HEK293 (cell line): ENCODE measurements around the gene NEK3.

Experiments
- CTCF ChIA-PET: fragments of 350-600 bp; formaldehyde crosslinking; extraction: SDS; loops from one replicate; lab custom pipeline; 2021; ENCODE audit warnings: antibody characterized with exemption; lab: Yijun Ruan, JAX
- POLR2A ChIA-PET: fragments of 300-600 bp; formaldehyde crosslinking; extraction: SDS; loops from one replicate; lab custom pipeline; 2020; ENCODE audit warnings: antibody characterized with exemption, inconsistent platforms; lab: Yijun Ruan, JAX
- H3K27ac ChIP-seq: fragments of 200-500 bp; sonication (Bioruptor generic); 2 replicates; pipeline ENCODE4 v1.5.1; 2014; ENCODE audit warnings: low read depth, low read length, control low read depth, inconsistent platforms; ENCODE audit errors: extremely low read depth
- H3K36me3 ChIP-seq, 2 experiments: fragments of 200-500 bp in 1 of 2; sonication (Bioruptor generic) in 1 of 2; 1 replicate in 1 of 2; 2 replicates in 1 of 2; pipeline ENCODE4 v1.5.1; 2014 to 2017; ENCODE audit warnings: inconsistent platforms in 2 of 2, low read length in 2 of 2; ENCODE audit not compliant: control insufficient read depth in 2 of 2, insufficient read depth in 1 of 2
- H3K4me1 ChIP-seq: fragments of 200-500 bp; sonication (Bioruptor generic); 2 replicates; pipeline ENCODE4 v1.5.1; 2014; ENCODE audit warnings: mild to moderate bottlenecking, low read length, inconsistent platforms; ENCODE audit not compliant: control insufficient read depth, insufficient read depth
- H3K4me3 ChIP-seq: 2 replicates; pipeline ENCODE4 v1.5.1; 2011; ENCODE audit warnings: low read depth, mild to moderate bottlenecking, control low read depth, low read length, moderate library complexity
- H3K9me3 ChIP-seq: fragments of 200-500 bp; sonication (Bioruptor generic); 2 replicates; pipeline ENCODE4 v1.5.1; 2014; ENCODE audit warnings: low read depth, low read length, inconsistent platforms; ENCODE audit not compliant: control insufficient read depth, insufficient read depth
- EGR2 ChIP-seq: fragments of 450-650 bp; formaldehyde crosslinking; IDR thresholded peaks from 2 replicates; pipeline ENCODE4 v1.5.1; 2016; ENCODE audit warnings: low read depth, missing biosample characterization, missing genetic modification characterization
- GFI1B ChIP-seq: fragments of 450-650 bp; formaldehyde crosslinking; IDR thresholded peaks from 2 replicates; pipeline ENCODE4 v1.5.1; 2016; ENCODE audit warnings: missing biosample characterization, missing genetic modification characterization
- GLIS1 ChIP-seq: fragments of 450-650 bp; formaldehyde crosslinking; IDR thresholded peaks from 2 replicates; pipeline ENCODE4 v1.5.1; 2016; ENCODE audit warnings: missing biosample characterization, missing genetic modification characterization
- PATZ1 ChIP-seq: fragments of 450-650 bp; formaldehyde crosslinking; IDR thresholded peaks from 2 replicates; pipeline ENCODE4 v1.5.1; 2016; ENCODE audit warnings: missing biosample characterization, missing genetic modification characterization
- SCRT1 ChIP-seq: fragments of 450-650 bp; formaldehyde crosslinking; IDR thresholded peaks from 2 replicates; pipeline ENCODE4 v1.5.1; 2016; ENCODE audit warnings: missing biosample characterization, missing genetic modification characterization, borderline replicate concordance
- SCRT2 ChIP-seq: fragments of 450-650 bp; formaldehyde crosslinking; IDR thresholded peaks from 2 replicates; pipeline ENCODE4 v1.5.1; 2016; ENCODE audit warnings: missing biosample characterization, missing genetic modification characterization
- ZBTB1 ChIP-seq: fragments of 450-650 bp; formaldehyde crosslinking; IDR thresholded peaks from 2 replicates; pipeline ENCODE4 v1.5.1; 2016; ENCODE audit warnings: missing biosample characterization, missing genetic modification characterization
- ZBTB17 ChIP-seq: fragments of 450-650 bp; formaldehyde crosslinking; IDR thresholded peaks from 2 replicates; pipeline ENCODE4 v1.5.1; 2016; ENCODE audit warnings: missing biosample characterization, missing genetic modification characterization
- ZBTB20 ChIP-seq: fragments of 450-650 bp; formaldehyde crosslinking; IDR thresholded peaks from 2 replicates; pipeline ENCODE4 v1.5.1; 2016; ENCODE audit warnings: missing biosample characterization, missing genetic modification characterization
- ZBTB44 ChIP-seq: fragments of 450-650 bp; IDR thresholded peaks from 2 replicates; pipeline ENCODE4 v1.5.1; 2018; ENCODE audit warnings: missing biosample characterization, mild to moderate bottlenecking, missing genetic modification characterization
- ZNF155 ChIP-seq: fragments of 450-650 bp; formaldehyde crosslinking; IDR thresholded peaks from 2 replicates; pipeline ENCODE4 v1.5.1; 2016; ENCODE audit warnings: missing biosample characterization, missing genetic modification characterization
- ZNF157 ChIP-seq: fragments of 450-650 bp; formaldehyde crosslinking; IDR thresholded peaks from 2 replicates; pipeline ENCODE4 v1.5.1; 2016; ENCODE audit warnings: missing biosample characterization, missing genetic modification characterization
- ZNF248 ChIP-seq: fragments of 450-650 bp; formaldehyde crosslinking; IDR thresholded peaks from 2 replicates; pipeline ENCODE4 v1.5.1; 2017; ENCODE audit warnings: missing biosample characterization, missing genetic modification characterization
- ZNF274 ChIP-seq, 2 experiments: fragments of 200-500 bp in 1 of 2; fragments of 450-650 bp in 1 of 2; sonication (Bioruptor generic) in 1 of 2; formaldehyde crosslinking in 1 of 2; IDR thresholded peaks; 2 replicates each; pipeline versions ENCODE4 v1.5.1 to v1.6.1; 2014 to 2016; ENCODE audit warnings: borderline replicate concordance in 1 of 2, inconsistent platforms in 1 of 2, low read length in 1 of 2, missing biosample characterization in 1 of 2, missing genetic modification characterization in 1 of 2
- ZNF394 ChIP-seq: fragments of 450-650 bp; formaldehyde crosslinking; IDR thresholded peaks from 2 replicates; pipeline ENCODE4 v1.5.1; 2016; ENCODE audit warnings: missing biosample characterization, missing genetic modification characterization, mild to moderate bottlenecking, moderate library complexity, borderline replicate concordance
- ZNF404 ChIP-seq: fragments of 450-650 bp; formaldehyde crosslinking; IDR thresholded peaks from 2 replicates; pipeline ENCODE4 v1.5.1; 2017; ENCODE audit warnings: missing biosample characterization, missing genetic modification characterization
- ZNF561 ChIP-seq: fragments of 450-650 bp; IDR thresholded peaks from 2 replicates; pipeline ENCODE4 v1.5.1; 2018; ENCODE audit warnings: missing biosample characterization, missing genetic modification characterization, borderline replicate concordance
- ZNF639 ChIP-seq: fragments of 450-650 bp; formaldehyde crosslinking; IDR thresholded peaks from 2 replicates; pipeline ENCODE4 v1.5.1; 2016; ENCODE audit warnings: missing biosample characterization, missing genetic modification characterization
- ZNF677 ChIP-seq: fragments of 450-650 bp; IDR thresholded peaks from 2 replicates; pipeline ENCODE4 v1.5.0; 2018; ENCODE audit warnings: missing biosample characterization, mild to moderate bottlenecking, missing genetic modification characterization, moderate library complexity
- ZNF707 ChIP-seq: fragments of 450-650 bp; formaldehyde crosslinking; IDR thresholded peaks from 2 replicates; pipeline ENCODE4 v1.5.1; 2016; ENCODE audit warnings: missing biosample characterization, missing genetic modification characterization
- ZNF792 ChIP-seq: fragments of 450-650 bp; formaldehyde crosslinking; IDR thresholded peaks from 2 replicates; pipeline ENCODE4 v1.5.1; 2016; ENCODE audit warnings: missing biosample characterization, missing genetic modification characterization
- TF ChIP-seq, protein P1 (sequence below): fragments of 450-650 bp; formaldehyde crosslinking; IDR thresholded peaks from 2 replicates; pipeline ENCODE4 v1.5.1; 2017; ENCODE audit warnings: missing biosample characterization, missing genetic modification characterization
- TF ChIP-seq, protein P2 (sequence below): fragments of 450-650 bp; formaldehyde crosslinking; IDR thresholded peaks from 2 replicates; pipeline ENCODE4 v1.5.1; 2016; ENCODE audit warnings: missing biosample characterization, missing genetic modification characterization

The NEK3 gene

DNA sequence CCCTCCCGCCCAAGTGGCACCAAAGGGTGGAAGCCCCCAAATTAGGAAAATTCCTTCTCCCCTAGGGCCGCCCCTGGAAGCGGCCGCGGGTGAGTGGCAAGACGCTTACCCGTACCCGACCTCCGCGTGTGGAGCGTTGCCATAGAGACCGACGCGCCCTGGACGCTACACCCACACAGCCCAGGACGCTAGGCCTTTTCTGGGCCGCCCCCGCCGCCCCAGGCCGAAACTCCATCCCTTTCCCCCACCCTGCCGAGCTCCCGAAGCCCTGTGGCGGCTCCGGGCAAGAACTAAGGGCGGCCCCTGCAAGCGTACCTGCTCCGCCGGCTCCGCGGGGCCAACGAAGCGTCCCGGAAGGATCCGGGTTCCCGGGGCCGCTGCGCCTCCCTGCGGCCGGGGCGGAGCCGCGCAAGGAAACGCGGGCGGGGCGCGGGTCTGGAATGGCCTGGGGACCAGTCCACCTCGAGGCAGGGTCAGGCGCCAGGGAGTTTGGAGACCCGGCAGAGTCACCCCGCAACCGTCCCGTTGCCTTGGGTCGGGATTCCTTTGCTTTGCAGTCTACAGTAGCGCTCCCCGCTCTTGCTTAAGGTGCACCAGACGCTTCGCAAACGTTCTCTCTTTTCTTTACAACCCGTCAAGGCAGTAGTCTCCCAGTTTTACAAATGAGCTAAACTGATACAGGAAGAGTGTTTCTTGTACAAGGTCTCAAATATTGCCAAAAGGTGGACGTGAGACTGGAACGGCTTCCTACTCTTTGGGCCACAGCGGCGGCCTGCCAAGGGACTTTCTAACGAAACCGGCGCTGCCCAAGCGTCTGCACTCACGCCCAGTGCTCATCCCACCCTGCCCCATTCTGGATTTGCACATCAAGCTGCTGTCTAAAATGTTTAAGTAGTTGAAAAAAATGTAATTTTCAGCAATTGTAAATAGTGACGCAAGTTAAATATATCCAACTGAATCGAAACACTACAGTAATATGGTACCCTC, 30.4 kb downstream of the NEK3 start, which contains the start of gene NEK5 (continued):
- TF ChIP-seq ZNF274 (IDR thresholded peaks at IDR 0.05; ENCODE audit: low read length) (no peak), ZNF274 (tag by site-specific recombination; IDR thresholded peaks at IDR 0.05; ENCODE audit: borderline replicate concordance) (no peak), ZNF394 (tag by site-specific recombination) (peak; percentile 29; the same call in 1 of the 2 replicates), ZBTB1 (tag by site-specific recombination) (no peak), ZBTB17 (peak; percentile 38; the same call in 1 of the 2 replicates), GFI1B (no peak), PATZ1 (tag by site-specific recombination) (peak; percentile 83), GLIS1 (tag by site-specific recombination) (0 out of 2 replicates have a peak, but pooled peaks have one; percentile 28), ZNF792 (tag by site-specific recombination) (no peak), EGR2 (peak; percentile 87), ZNF639 (tag by site-specific recombination) (no peak), ZNF677 (tag by site-specific recombination) (0 out of 2 replicates have a peak, but pooled peaks have one; percentile 10), ZNF248 (tag by site-specific recombination) (no peak), ZNF404 (tag by site-specific recombination) (no peak), ZNF157 (no peak)

- Histone ChIP-seq H3K9me3 (no peaks in the 10 kb centered on the region), H3K4me3 (peak overlapping the region; percentile 70), H3K4me1 (no peaks in the 10 kb centered on the region), H3K27ac (no peak overlapping the region), H3K36me3 (peaks cover 0 to 23% of the 10 kb centered on the region in 2 experiments; a peak in 1 of 3 replicates)
- POLR2A ChIA-PET: no interaction called here
- CTCF ChIA-PET: interaction anchor here (0.6 to 4.0 kb wide), 31 partner anchors 13 to 1002 kb away, joined by 3 to 30 read pairs (median 4); no protein-coding TSS in a partner anchor
- TF ChIP-seq ZBTB44 (peak; percentile 8; the same call in 1 of the 2 replicates), SCRT2 (tag by site-specific recombination) (peak; percentile 97), ZBTB20 (tag by site-specific recombination) (peak; percentile 55), SCRT1 (tag by site-specific recombination) (peak; percentile 76; the same call in 1 of the 2 replicates), ZNF707 (tag by site-specific recombination) (no peak), ZNF155 (tag by site-specific recombination) (no peak), ZNF561 (tag by site-specific recombination) (peak; percentile 13; the same call in 1 of the 2 replicates), ZBTB17 (0 out of 2 replicates have a peak, but pooled peaks have one; percentile 10)
- TF ChIP-seq, protein P1, sequence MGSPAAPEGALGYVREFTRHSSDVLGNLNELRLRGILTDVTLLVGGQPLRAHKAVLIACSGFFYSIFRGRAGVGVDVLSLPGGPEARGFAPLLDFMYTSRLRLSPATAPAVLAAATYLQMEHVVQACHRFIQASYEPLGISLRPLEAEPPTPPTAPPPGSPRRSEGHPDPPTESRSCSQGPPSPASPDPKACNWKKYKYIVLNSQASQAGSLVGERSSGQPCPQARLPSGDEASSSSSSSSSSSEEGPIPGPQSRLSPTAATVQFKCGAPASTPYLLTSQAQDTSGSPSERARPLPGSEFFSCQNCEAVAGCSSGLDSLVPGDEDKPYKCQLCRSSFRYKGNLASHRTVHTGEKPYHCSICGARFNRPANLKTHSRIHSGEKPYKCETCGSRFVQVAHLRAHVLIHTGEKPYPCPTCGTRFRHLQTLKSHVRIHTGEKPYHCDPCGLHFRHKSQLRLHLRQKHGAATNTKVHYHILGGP (tag by site-specific recombination): no peak
- TF ChIP-seq, protein P2, sequence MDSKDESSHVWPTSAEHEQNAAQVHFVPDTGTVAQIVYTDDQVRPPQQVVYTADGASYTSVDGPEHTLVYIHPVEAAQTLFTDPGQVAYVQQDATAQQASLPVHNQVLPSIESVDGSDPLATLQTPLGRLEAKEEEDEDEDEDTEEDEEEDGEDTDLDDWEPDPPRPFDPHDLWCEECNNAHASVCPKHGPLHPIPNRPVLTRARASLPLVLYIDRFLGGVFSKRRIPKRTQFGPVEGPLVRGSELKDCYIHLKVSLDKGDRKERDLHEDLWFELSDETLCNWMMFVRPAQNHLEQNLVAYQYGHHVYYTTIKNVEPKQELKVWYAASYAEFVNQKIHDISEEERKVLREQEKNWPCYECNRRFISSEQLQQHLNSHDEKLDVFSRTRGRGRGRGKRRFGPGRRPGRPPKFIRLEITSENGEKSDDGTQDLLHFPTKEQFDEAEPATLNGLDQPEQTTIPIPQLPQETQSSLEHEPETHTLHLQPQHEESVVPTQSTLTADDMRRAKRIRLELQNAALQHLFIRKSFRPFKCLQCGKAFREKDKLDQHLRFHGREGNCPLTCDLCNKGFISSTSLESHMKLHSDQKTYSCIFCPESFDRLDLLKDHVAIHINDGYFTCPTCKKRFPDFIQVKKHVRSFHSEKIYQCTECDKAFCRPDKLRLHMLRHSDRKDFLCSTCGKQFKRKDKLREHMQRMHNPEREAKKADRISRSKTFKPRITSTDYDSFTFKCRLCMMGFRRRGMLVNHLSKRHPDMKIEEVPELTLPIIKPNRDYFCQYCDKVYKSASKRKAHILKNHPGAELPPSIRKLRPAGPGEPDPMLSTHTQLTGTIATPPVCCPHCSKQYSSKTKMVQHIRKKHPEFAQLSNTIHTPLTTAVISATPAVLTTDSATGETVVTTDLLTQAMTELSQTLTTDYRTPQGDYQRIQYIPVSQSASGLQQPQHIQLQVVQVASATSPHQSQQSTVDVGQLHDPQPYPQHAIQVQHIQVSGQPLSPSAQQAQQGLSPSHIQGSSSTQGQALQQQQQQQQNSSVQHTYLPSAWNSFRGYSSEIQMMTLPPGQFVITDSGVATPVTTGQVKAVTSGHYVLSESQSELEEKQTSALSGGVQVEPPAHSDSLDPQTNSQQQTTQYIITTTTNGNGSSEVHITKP (tag by site-specific recombination): no peak
Measured at GRCh38 chr13:52127783-52128702, 31.4 kb downstream of the NEK3 start.
